Activated CD8-positive, alpha-beta memory T cell treated with anti-CD3 and anti-CD28 coated beads for 4 hours (primary cell): ENCODE measurements around the gene APOBEC3F.
"Not testable (repeated sequence)": the region's sequence is repeated elsewhere in the genome, so short reads cannot be mapped to it uniquely, and the experiment has no call there.

Source experiments
- DNase-seq, 2 donors: peaks; one replicate each; pipeline ENCODE4 v3.0.0-alpha.2; 2020; ENCODE audit warnings: low read depth in 2 of 2

The APOBEC3F gene

GRCh38 chr22:39073981-39074380 lies 33.3 kb downstream of the APOBEC3F start:
- no peak for DNase-seq

- DNase-seq, result not testable (repeated sequence)
Measured at GRCh38 chr22:39076155-39077025, 35.7 kb downstream of the APOBEC3F start.

GRCh38 chr22:39077026-39077840 lies 36.6 kb downstream of the APOBEC3F start, which contains the start of gene APOBEC3G:
TSS of gene APOBEC3G (plus strand) at chr22:39077275. CDS start at chr22:39077362, 87 bp downstream.
- not testable (repeated sequence) for DNase-seq

- DNase-seq, result not testable (repeated sequence)
Measured at GRCh38 chr22:39077912-39078311, 37.2 kb downstream of the APOBEC3F start.

- DNase-seq, result no peak
Measured at GRCh38 chr22:39078329-39078728, 37.7 kb downstream of the APOBEC3F start.

GRCh38 chr22:39079054-39079637 lies 38.5 kb downstream of the APOBEC3F start:
- DNase-seq, result not testable (repeated sequence)

- DNase-seq, result no peak
Measured at GRCh38 chr22:39080052-39080762, 39.5 kb downstream of the APOBEC3F start.

- DNase-seq, result no peak
Measured at GRCh38 chr22:39081016-39081415, 40.4 kb downstream of the APOBEC3F start.

- DNase-seq, result no peak
Measured at GRCh38 chr22:39081598-39081997, 40.9 kb downstream of the APOBEC3F start.

- DNase-seq, result no peak
Measured at GRCh38 chr22:39083212-39084165, 42.8 kb downstream of the APOBEC3F start.

- no peak for DNase-seq
Measured at GRCh38 chr22:39084666-39085065, 44.0 kb downstream of the APOBEC3F start.

GRCh38 chr22:39087098-39087497 lies 46.4 kb downstream of the APOBEC3F start:
- DNase-seq, result no peak

GRCh38 chr22:39087881-39088684 lies 47.4 kb downstream of the APOBEC3F start:
- no peak for DNase-seq

- no peak for DNase-seq
Measured at GRCh38 chr22:39088685-39089032, 48.0 kb downstream of the APOBEC3F start.

GRCh38 chr22:39089928-39090327 lies 49.3 kb downstream of the APOBEC3F start:
- DNase-seq, result no peak

GRCh38 chr22:39090426-39091064 lies 49.9 kb downstream of the APOBEC3F start:
- peak; percentile 72 to 76 for DNase-seq

- DNase-seq, result no peak
Measured at GRCh38 chr22:39091126-39092081, 50.7 kb downstream of the APOBEC3F start.
